Neutrophil (primary cell): ENCODE measurements around the gene EPHA8.

ENCODE experiments used
- H3K27ac ChIP-seq: fragments of 200-600 bp; sonication (generic); 2 replicates; pipeline ENCODE4 v1.5.1; 2016; ENCODE audit warnings: mild to moderate bottlenecking, moderate library complexity
- H3K27me3 ChIP-seq: fragments of 200-600 bp; sonication (generic); 2 replicates; pipeline ENCODE4 v1.6.0; 2016; ENCODE audit warnings: mild to moderate bottlenecking
- H3K36me3 ChIP-seq: fragments of 200-600 bp; sonication (generic); 2 replicates; pipeline ENCODE4 v1.5.1; 2017
- H3K4me1 ChIP-seq, 2 experiments: fragments of 200-600 bp in 1 of 2; sonication (generic) in 1 of 2; 1 replicate in 1 of 2; 2 replicates in 1 of 2; pipeline versions ENCODE4 v1.5.1 to v1.6.1; 2013 to 2016; ENCODE audit warnings: low read depth in 1 of 2, low read length in 1 of 2, mild to moderate bottlenecking in 1 of 2, moderate library complexity in 1 of 2; ENCODE audit not compliant: control insufficient read depth in 1 of 2, insufficient read depth in 1 of 2
- H3K4me3 ChIP-seq, 2 experiments: fragments of 200-600 bp in 1 of 2; sonication (generic) in 1 of 2; 1 replicate in 1 of 2; 2 replicates in 1 of 2; pipeline ENCODE4 v1.5.1; 2013 to 2016; ENCODE audit warnings: low read depth in 1 of 2, low read length in 1 of 2, mild to moderate bottlenecking in 1 of 2, moderate library complexity in 1 of 2
- H3K9me3 ChIP-seq: fragments of 200-600 bp; sonication (generic); 2 replicates; pipeline ENCODE4 v1.5.1; 2016
- CTCF ChIP-seq: fragments of 200-600 bp; sonication (generic); IDR thresholded peaks from 2 replicates; pipeline ENCODE4 v1.5.1; 2016; ENCODE audit warnings: antibody characterized with exemption

The EPHA8 gene

GRCh38 chr1:22543679-22544078 lies 19.6 kb upstream of the EPHA8 start:
- Histone ChIP-seq H3K4me1 (no peaks in the 10 kb centered on the region), H3K9me3 (no peaks in the 10 kb centered on the region), H3K27ac (no peak overlapping the region), H3K4me3 (no peak overlapping the region), H3K36me3 (no peaks in the 10 kb centered on the region), H3K27me3 (peaks cover 37% of the 10 kb centered on the region)
- no peak for TF ChIP-seq CTCF

- Histone ChIP-seq H3K27me3 (peaks cover 46% of the 10 kb centered on the region), H3K4me1 (no peaks in the 10 kb centered on the region), H3K4me3 (no peak overlapping the region), H3K9me3 (no peaks in the 10 kb centered on the region), H3K36me3 (no peaks in the 10 kb centered on the region), H3K27ac (no peak overlapping the region)
- TF ChIP-seq CTCF, result no peak
Measured at GRCh38 chr1:22544606-22545005, 18.7 kb upstream of the EPHA8 start.

GRCh38 chr1:22545141-22545540 lies 18.1 kb upstream of the EPHA8 start:
- Histone ChIP-seq H3K4me3 (no peak overlapping the region), H3K27me3 (peaks cover 51% of the 10 kb centered on the region)

GRCh38 chr1:22547186-22547817 lies 16.0 kb upstream of the EPHA8 start:
- H3K27me3 ChIP-seq, result peaks cover 66% of the 10 kb centered on the region
- TF ChIP-seq CTCF, result no peak

More at GRCh38 chr1:22545141-22545540, 18.1 kb upstream of the EPHA8 start:
- H3K9me3 ChIP-seq, result no peaks in the 10 kb centered on the region
- no peak overlapping the region for H3K27ac ChIP-seq
- no peaks in the 10 kb centered on the region for H3K36me3 ChIP-seq
- no peaks in the 10 kb centered on the region for H3K4me1 ChIP-seq
- TF ChIP-seq CTCF, result no peak

GRCh38 chr1:22547818-22548462 lies 15.3 kb upstream of the EPHA8 start:
- H3K4me3 ChIP-seq, result no peak overlapping the region
- no peak overlapping the region for H3K27ac ChIP-seq
- H3K4me1 ChIP-seq, result no peaks in the 10 kb centered on the region
- TF ChIP-seq CTCF, result no peak
- no peaks in the 10 kb centered on the region for H3K9me3 ChIP-seq
- H3K36me3 ChIP-seq, result no peaks in the 10 kb centered on the region
- H3K27me3 ChIP-seq, result peaks cover 72% of the 10 kb centered on the region

More at GRCh38 chr1:22547186-22547817, 16.0 kb upstream of the EPHA8 start:
- Histone ChIP-seq H3K4me1 (no peaks in the 10 kb centered on the region), H3K9me3 (no peaks in the 10 kb centered on the region), H3K36me3 (no peaks in the 10 kb centered on the region), H3K4me3 (no peak overlapping the region), H3K27ac (no peak overlapping the region)
